K562 (cell line): ENCODE measurements around the gene AIFM3. TPM values are rescaled to one million over a fixed set of nuclear protein-coding genes. Genes with fewer than 3 reads are reported as not detected.

Source experiments
- ATAC-seq: fragments of 200-7000 bp; cut with Tn5 transposase; 3 replicates; pipeline ENCODE4 v1.9.1; 2020; ENCODE audit warnings: moderate library complexity
- BruUV-seq: library from RNA; stranded (reverse); fragments of 400-500 nt; replicated peaks from 2 replicates; lab custom pipeline; 2021; lab: Mats Ljungman, UMichigan
- CTCF ChIA-PET: fragments of 300-600 bp; formaldehyde crosslinking; extraction: SDS; loops from one replicate; lab custom pipeline; 2021; ENCODE audit warnings: low intra/inter-chr PET ratio; lab: Yijun Ruan, JAX
- POLR2A ChIA-PET: fragments of 300-600, 350-650 bp; sonication (Branson Sonifier 250); formaldehyde crosslinking; extraction: SDS; loops from one replicate; lab custom pipeline; 2021; ENCODE audit warnings: antibody characterized with exemption, inconsistent platforms; lab: Yijun Ruan, JAX
- DNase-seq, 4 experiments: peaks; one replicate each; pipeline versions ENCODE4 v3.0.0 to v3.0.0-alpha.2; 2011 to 2018; ENCODE audit warnings: low spot score in 3 of 4, mixed read lengths in 3 of 4; ENCODE audit errors: extremely low read depth in 1 of 4
- FAIRE-seq: peaks from 2 replicates; lab custom pipeline; 2011; peaks lifted over from hg19 to GRCh38; lab: Jason Lieb, UNC
- H2AFZ ChIP-seq: 2 replicates; pipeline ENCODE4 v1.6.0; 2011; ENCODE audit warnings: low read depth, low read length, control low read depth, inconsistent platforms
- H3K27ac ChIP-seq: fragments of 200-600 bp; 3 replicates; pipeline ENCODE4 v1.8.0; 2011; ENCODE audit warnings: low read depth, mild to moderate bottlenecking, control low read depth, inconsistent platforms, low read length, moderate library complexity, mixed read lengths; ENCODE audit errors: extremely low read depth
- H3K27me3 ChIP-seq, 2 experiments: fragments of 300-600 bp in 1 of 2; 2 replicates in 1 of 2; 3 replicates in 1 of 2; pipeline versions ENCODE4 v1.6.0 to v1.8.0; 2011; ENCODE audit warnings: inconsistent platforms in 2 of 2, low read length in 2 of 2, mild to moderate bottlenecking in 1 of 2, mixed read lengths in 1 of 2, moderate library complexity in 1 of 2; ENCODE audit not compliant: control insufficient read depth in 2 of 2, insufficient read depth in 2 of 2
- H3K36me3 ChIP-seq: fragments of 300-600 bp; 3 replicates; pipeline ENCODE4 v1.8.0; 2011; ENCODE audit warnings: mild to moderate bottlenecking, low read length, inconsistent platforms; ENCODE audit not compliant: control insufficient read depth, insufficient read depth
- H3K4me1 ChIP-seq, 2 experiments: fragments of 200-600 bp in 1 of 2; replicated peaks in 1 of 2; 2 replicates in 1 of 2; 3 replicates in 1 of 2; pipeline versions ENCODE4 v1.5.1 to v1.8.0; 2011; ENCODE audit warnings: inconsistent platforms in 2 of 2, low read length in 2 of 2, mild to moderate bottlenecking in 1 of 2, mixed read lengths in 1 of 2, moderate library complexity in 1 of 2; ENCODE audit not compliant: control insufficient read depth in 2 of 2, insufficient read depth in 2 of 2
- H3K4me2 ChIP-seq: 2 replicates; pipeline ENCODE4 v1.6.1; 2011; ENCODE audit warnings: low read length, control low read depth, inconsistent platforms, mixed read lengths; ENCODE audit not compliant: insufficient read depth
- H3K4me3 ChIP-seq: fragments of 200-600 bp; sonication (generic), shearing (Covaris generic); 2 replicates; pipeline ENCODE4 v1.5.1; 2016; ENCODE audit warnings: control low read depth, inconsistent platforms
- H3K79me2 ChIP-seq: fragments of 200-600 bp; 3 replicates; pipeline ENCODE4 v1.8.0; 2011; ENCODE audit warnings: low read length, inconsistent platforms; ENCODE audit not compliant: control insufficient read depth, insufficient read depth
- H3K9ac ChIP-seq, 2 experiments: 2 replicates each; pipeline versions ENCODE4 v1.6.0 to v1.6.1; 2011; ENCODE audit warnings: low read depth in 2 of 2, low read length in 2 of 2, control low read depth in 1 of 2, inconsistent platforms in 1 of 2, mild to moderate bottlenecking in 1 of 2, mixed read lengths in 1 of 2; ENCODE audit not compliant: insufficient read depth in 1 of 2
- H3K9me1 ChIP-seq: one replicate; pipeline ENCODE4 v1.6.0; 2011; ENCODE audit warnings: inconsistent platforms, mild to moderate bottlenecking, low read length, moderate library complexity; ENCODE audit not compliant: control insufficient read depth, insufficient read depth
- H3K9me3 ChIP-seq: replicated peaks from 2 replicates; pipeline ENCODE4 v1.5.1; 2011; ENCODE audit warnings: low read depth, low read length, inconsistent platforms; ENCODE audit not compliant: control insufficient read depth, insufficient read depth
- H4K20me1 ChIP-seq: replicated peaks from 2 replicates; pipeline ENCODE4 v1.6.1; 2011; ENCODE audit warnings: low read length, inconsistent platforms, mixed read lengths; ENCODE audit not compliant: control insufficient read depth, insufficient read depth
- DEAF1 ChIP-seq: fragments of 450-650 bp; formaldehyde crosslinking; IDR thresholded peaks from 2 replicates; pipeline ENCODE4 v1.4.0; 2020; ENCODE audit warnings: mild to moderate bottlenecking, moderate library complexity
- MLX ChIP-seq, 2 experiments: fragments of 450-650 bp in 1 of 2; sonication (generic) in 1 of 2; formaldehyde crosslinking; conservative IDR thresholded peaks; 2 replicates each; pipeline versions ENCODE4 v1.4.0 to v1.8.1; 2020 to 2022; ENCODE audit warnings: mild to moderate bottlenecking in 1 of 2, missing genetic modification reagents in 1 of 2
- POLR2B ChIP-seq: fragments of 450-650 bp; IDR thresholded peaks from 2 replicates; pipeline ENCODE4 v1.6.1; 2018; ENCODE audit warnings: low read depth; ENCODE audit not compliant: partially characterized antibody
- RFX1 ChIP-seq: fragments of 450-650 bp; IDR thresholded peaks from 2 replicates; pipeline ENCODE4 v1.6.1; 2016; ENCODE audit warnings: mild to moderate bottlenecking, moderate library complexity
- RREB1 ChIP-seq: fragments of 250-450 bp; sonication (Bioruptor Pico); IDR thresholded peaks from 2 replicates; pipeline ENCODE4 v1.4.0; 2020
- STAG1 ChIP-seq: sonication (generic); formaldehyde crosslinking; IDR thresholded peaks from 2 replicates; pipeline ENCODE4 v1.5.0; 2020; ENCODE audit warnings: missing genetic modification reagents, borderline replicate concordance
- THRB ChIP-seq: fragments of 450-650 bp; formaldehyde crosslinking; conservative IDR thresholded peaks from 2 replicates; pipeline ENCODE4 v1.4.0; 2022; ENCODE audit warnings: mild to moderate bottlenecking, missing genetic modification characterization
- ZBTB1 ChIP-seq: sonication (generic); formaldehyde crosslinking; IDR thresholded peaks from 2 replicates; pipeline ENCODE4 v1.8.1; 2023; ENCODE audit warnings: missing genetic modification reagents, low read depth, mild to moderate bottlenecking, borderline replicate concordance
- ZC3H4 ChIP-seq: sonication (generic); formaldehyde crosslinking; IDR thresholded peaks from 2 replicates; pipeline ENCODE4 v1.9.0; 2021; ENCODE audit warnings: missing genetic modification reagents, borderline replicate concordance
- ZNF232 ChIP-seq: sonication (generic); formaldehyde crosslinking; IDR thresholded peaks from 2 replicates; pipeline ENCODE4 v1.8.0; 2022; ENCODE audit warnings: mild to moderate bottlenecking, missing genetic modification reagents
- ZNF3 ChIP-seq: fragments of 250-450 bp; sonication (Bioruptor Pico); IDR thresholded peaks from 2 replicates; pipeline ENCODE4 v1.5.0; 2021; ENCODE audit warnings: mild to moderate bottlenecking, moderate library complexity
- WGBS: fragments of 100-300 bp; shearing (Covaris generic); methylation state at CpG from one replicate; pipeline ENCODE4 v1.1.6; 2016; ENCODE audit warnings: low coverage, mixed read lengths; ENCODE audit not compliant: insufficient coverage; ENCODE audit errors: missing lambda C conversion rate; 5-methylcytosine and 5-hydroxymethylcytosine counted together
- in situ Hi-C: fragments of 300-500 bp; cut with MboI; formaldehyde crosslinking; loops from 4 replicates; pipeline ENCODE4 v1.15.0; 2018; ENCODE audit warnings: inconsistent platforms, mixed read lengths
- intact Hi-C: fragments of 100-400 bp; cut with micrococcal nuclease; formaldehyde crosslinking; loops from 2 replicates; pipeline ENCODE4 v1.14.2; 2022
- polyA plus RNA-seq, 8 experiments: library from polyadenylated mRNA; depleted of rRNA in 4 of 8; stranded (reverse) in 5 of 8; unstranded in 3 of 8; fragments of >200 nt; fragmentation: Nextera tagmentation in 2 of 8; fragmentation: Illumina TruSeq in 1 of 8; extraction: Ambion mirVana in 2 of 8; extraction: Trizol in 1 of 8; gene quantifications; 2 replicates each; pipeline versions ENCODE4 v1.2.1 to v1.2.3, GENCODE V29; 2011 to 2014; ENCODE audit warnings: inconsistent platforms in 1 of 8, missing spikeins in 1 of 8
- total RNA-seq, 7 experiments: library from RNA; depleted of rRNA in 6 of 7; stranded (reverse); fragments of >200 nt in 6 of 7; fragmentation: Illumina TruSeq in 2 of 7; extraction: Trizol in 2 of 7; gene quantifications; 2 replicates each; pipeline versions ENCODE4 v1.2.1 to v1.2.3, GENCODE V29; 2011 to 2021; ENCODE audit warnings: low replicate concordance in 1 of 7

AIFM3 gene
- total and polyA plus RNA-seq, 9 of the 15 experiments (the other 6 are each of a cell fraction or from before 2014, with no cell fraction given) = 0.03 to 0.20 (median 0.07) TPM; not detected in 1

GRCh38 chr22:20960609-20961008, 6.4 kb upstream of the AIFM3 start:
- Histone ChIP-seq H4K20me1 (peaks cover 36% of the 10 kb centered on the region), H3K9me3 (no peaks in the 10 kb centered on the region), H3K79me2 (no peaks in the 10 kb centered on the region), H3K9ac (no peak overlapping the region; a peak in 1 of 4 replicates), H2AFZ (no peak overlapping the region), H3K4me2 (no peak overlapping the region), H3K9me1 (no peaks in the 10 kb centered on the region), H3K4me3 (no peak overlapping the region), H3K27ac (no peak overlapping the region), H3K4me1 (peaks cover 0 to 37% of the 10 kb centered on the region in 2 experiments; a peak in 2 of 5 replicates), H3K36me3 (no peaks in the 10 kb centered on the region), H3K27me3 (peaks cover 10 to 29% of the 10 kb centered on the region in 2 experiments; a peak in 4 of 5 replicates)
- ChIA-PET POLR2A (interaction anchor here (0.5 to 64.4 kb wide), 11 partner anchors 8 to 1000 kb away, joined by 3 to 1556 read pairs (median 5); partner anchors contain the start of genes AIFM3, CRKL, LZTR1 and THAP7), CTCF (interaction anchor here (0.5 kb wide), 1 partner anchor 81 kb away, joined by 4 read pairs; no protein-coding TSS in a partner anchor)
- intact Hi-C loops (loop anchor here (5.0 kb wide), 5 partner anchors 62 to 183 kb away; partner anchors contain the start of gene LRRC74B), in situ Hi-C loops (loop anchor here (25.0 kb wide), 1 partner anchor 177 kb away; no protein-coding TSS in a partner anchor)
- no TSS peak for BruUV-seq
- WGBS = 41% methylated on average over 4 of the region's 4 CpGs
- ATAC-seq = no peak
- DNase-seq = no peak
- FAIRE-seq = no peak
- TF ChIP-seq DEAF1 (CRISPR knock-in tag) (no peak), ZNF3 (no peak), RREB1 (CRISPR knock-in tag) (peak; percentile 74), STAG1 (CRISPR knock-in tag) (peak; percentile 37; the same call in 1 of the 2 replicates), ZNF232 (CRISPR knock-in tag) (peak; percentile 61; the same call in 1 of the 2 replicates), RFX1 (no peak), MLX (CRISPR knock-in tag; conservative IDR thresholded peaks at IDR 0.05) (0 out of 4 replicates have a peak, but pooled peaks of 1 of the 2 experiments have one; percentile 9), POLR2B (no peak), THRB (CRISPR knock-in tag) (peak; percentile 36; the same call in 1 of the 2 replicates), ZBTB1 (CRISPR knock-in tag) (no peak), ZC3H4 (CRISPR knock-in tag) (0 out of 2 replicates have a peak, but pooled peaks have one; percentile 75)
